Right ventricle myocardium superior (tissue), 1 donor: ENCODE measurements around the gene CCNC. TPM values are rescaled to one million over a fixed set of nuclear protein-coding genes. Genes with fewer than 3 reads are reported as not detected.

Experiments used
- total RNA-seq: library from RNA; stranded (reverse); fragmentation: NEBNext Ultra II Directional; extraction: Animal tissue kit (Norgen Biotek cat#: 25700); gene quantifications from one replicate; pipeline ENCODE4 v1.2.1, GENCODE V29; 2021
- donor health status: DM: no; HTN: yes; CAD: no; lungs with severe emphysema.

CCNC gene
- total RNA-seq, 1 donor from 2014 or later: 19.3 TPM

Other genes starting within 250 kb of the CCNC start
- not detected for gene FAXC, start 219.0 kb downstream of the CCNC start, total RNA-seq
- gene COQ3, start 174.5 kb downstream of the CCNC start, total RNA-seq: 39.7 TPM
- gene PNISR, start 143.4 kb downstream of the CCNC start, total RNA-seq: 48.5 TPM
- gene USP45, start 53.2 kb downstream of the CCNC start, total RNA-seq: 11.3 TPM
- gene PRDM13, start 38.2 kb upstream of the CCNC start, total RNA-seq: not detected